Fibroblast of the aortic adventitia (primary cell): ENCODE measurements around the gene NACC1. TPM values are rescaled to one million over a fixed set of nuclear protein-coding genes. Genes with fewer than 3 reads are reported as not detected.

Source experiments
- DNase-seq: peaks from one replicate; pipeline ENCODE4 v3.0.0-alpha.2; 2010; ENCODE audit warnings: low read depth
- H3K4me3 ChIP-seq: 2 replicates; pipeline ENCODE4 v1.5.1; 2011; ENCODE audit warnings: low read depth, mild to moderate bottlenecking, control low read depth, low read length, moderate library complexity
- CTCF ChIP-seq: IDR thresholded peaks from 2 replicates; pipeline ENCODE4 v1.5.1; 2011; ENCODE audit warnings: mild to moderate bottlenecking, low read length, control low read depth, inconsistent platforms; ENCODE audit not compliant: insufficient read depth
- total RNA-seq: library from RNA; depleted of rRNA; stranded (reverse); fragments of >200 nt; gene quantifications from 2 replicates; pipeline ENCODE4 v1.2.3, GENCODE V29; 2012; ENCODE audit warnings: low replicate concordance

NACC1 gene
- total RNA-seq, 1 donor = 51.2 TPM

GRCh38 chr19:13187419-13187818 is 69.4 kb downstream of the NACC1 start:
- DNase-seq = no peak
- TF ChIP-seq CTCF = no peak
- H3K4me3 ChIP-seq = no peak overlapping the region

DNA sequence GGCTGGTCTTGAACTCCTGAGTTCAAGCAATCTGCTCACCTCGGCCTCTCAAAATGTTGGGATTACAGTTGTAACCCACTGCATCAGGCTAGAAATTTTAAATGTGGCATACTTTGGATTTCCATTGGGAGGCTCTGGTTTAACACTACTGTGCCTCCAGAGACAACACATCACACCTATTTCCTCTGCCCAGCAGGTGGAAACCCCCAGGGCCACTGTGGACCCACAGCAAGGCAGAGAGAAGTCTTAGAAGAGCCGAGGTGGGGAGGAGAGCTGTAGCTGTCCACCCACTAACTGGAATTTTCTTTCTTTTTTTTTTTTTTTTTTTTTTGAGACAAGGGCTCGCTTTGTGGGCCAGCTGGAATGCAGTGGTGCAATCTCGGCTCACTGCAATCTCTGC is 71.5 kb downstream of the NACC1 start:
- no peak overlapping the region for H3K4me3 ChIP-seq
- TF ChIP-seq CTCF = no peak
- DNase-seq = no peak

Other genes starting within 250 kb of the NACC1 start
- 22.7 and 23.4 TPM in 2 replicates for gene DNASE2, start 236.8 kb upstream of the NACC1 start, total RNA-seq
- not detected in 2 replicates for gene KLF1, start 231.1 kb upstream of the NACC1 start, total RNA-seq
- 20.5 and 24.4 TPM in 2 replicates for gene GCDH, start 227.1 kb upstream of the NACC1 start, total RNA-seq
- 0.54 TPM in 1 of 2 replicates, not detected in the other for gene SYCE2, start 199.0 kb upstream of the NACC1 start, total RNA-seq
- gene FARSA, start 184.6 kb upstream of the NACC1 start, total RNA-seq = 39.1 and 44.3 TPM in 2 replicates
- 1,776 and 3,314 TPM in 2 replicates for gene CALR, start 179.7 kb upstream of the NACC1 start, total RNA-seq
- 76.8 and 101 TPM in 2 replicates for gene RAD23A, start 172.4 kb upstream of the NACC1 start, total RNA-seq
- gene GADD45GIP1, start 161.0 kb upstream of the NACC1 start, total RNA-seq = 23.0 and 38.8 TPM in 2 replicates
- 0.18 TPM in 1 of 2 replicates, not detected in the other for gene DAND5, start 148.7 kb upstream of the NACC1 start, total RNA-seq
- gene NFIX, start 122.8 kb upstream of the NACC1 start, total RNA-seq = 68.0 and 160 TPM in 2 replicates
- gene LYL1, start 15.4 kb upstream of the NACC1 start, total RNA-seq = 0.63 and 1.4 TPM in 2 replicates
- 19.2 and 23.9 TPM in 2 replicates for gene TRMT1, start 1.5 kb upstream of the NACC1 start, total RNA-seq
- gene STX10, start 32.1 kb downstream of the NACC1 start, total RNA-seq = 62.7 and 122 TPM in 2 replicates
- 20.3 and 43.5 TPM in 2 replicates for gene IER2, start 32.1 kb downstream of the NACC1 start, total RNA-seq